A549 (cell line): ENCODE measurements around the gene MCAT. TPM values are rescaled to one million over a fixed set of nuclear protein-coding genes. Genes with fewer than 3 reads are reported as not detected.

Experiments used
- ATAC-seq, 2 experiments: fragments of 200-7000 bp in 1 of 2; fragments of >200 bp in 1 of 2; cut with Nextera tagmentation in 1 of 2; cut with Tn5 transposase in 1 of 2; 3 replicates each; pipeline versions ENCODE4 v1.8.0 to v1.9.1; 2018 to 2020; ENCODE audit warnings: mild to moderate bottlenecking in 1 of 2, moderate library complexity in 1 of 2
- CTCF ChIA-PET: fragments of 300-600 bp; sonication (Branson Sonifier 250); formaldehyde crosslinking; extraction: SDS; loops from one replicate; lab custom pipeline; 2021; ENCODE audit warnings: antibody characterized with exemption, inconsistent platforms; lab: Yijun Ruan, JAX
- POLR2A ChIA-PET: fragments of 350-600 bp; formaldehyde crosslinking; extraction: SDS; loops from one replicate; lab custom pipeline; 2021; ENCODE audit warnings: antibody characterized with exemption, inconsistent platforms; lab: Yijun Ruan, JAX
- DNase-seq, 2 experiments: peaks; one replicate each; pipeline versions ENCODE4 v3.0.0 to v3.0.0-alpha.2; 2011 to 2016; ENCODE audit warnings: low read depth in 1 of 2, low spot score in 1 of 2
- FAIRE-seq: peaks from 2 replicates; lab custom pipeline; 2011; peaks lifted over from hg19 to GRCh38; lab: Jason Lieb, UNC
- H3K27ac ChIP-seq, 2 experiments: fragments of >200 bp; sonication (Bioruptor Twin); formaldehyde crosslinking; 3 replicates each; pipeline ENCODE4 v1.5.1; 2016 to 2017
- H3K4me1 ChIP-seq: fragments of >200 bp; sonication (Bioruptor Twin); formaldehyde crosslinking; 3 replicates; pipeline ENCODE4 v1.6.1; 2016
- H3K4me2 ChIP-seq: fragments of >200 bp; sonication (Bioruptor Twin); formaldehyde crosslinking; 3 replicates; pipeline ENCODE4 v1.6.1; 2016
- H3K4me3 ChIP-seq: fragments of >200 bp; sonication (Bioruptor Twin); formaldehyde crosslinking; 3 replicates; pipeline ENCODE4 v1.5.1; 2016
- H3K9me3 ChIP-seq: fragments of >200 bp; sonication (Bioruptor Twin); formaldehyde crosslinking; 3 replicates; pipeline ENCODE4 v1.6.1; 2016
- EHF ChIP-seq: fragments of 250-450 bp; sonication (Bioruptor Pico); IDR thresholded peaks from 2 replicates; pipeline ENCODE4 v1.5.0; 2020; ENCODE audit warnings: mild to moderate bottlenecking
- EP300 ChIP-seq, 2 experiments: fragments of >200 bp; sonication (Bioruptor Twin); formaldehyde crosslinking; IDR thresholded peaks; 2 replicates in 1 of 2; 3 replicates in 1 of 2; pipeline ENCODE4 v1.6.1; 2016 to 2017
- GATA3 ChIP-seq: IDR thresholded peaks from 2 replicates; pipeline ENCODE4 v1.6.1; 2012; ENCODE audit warnings: borderline replicate concordance
- HDAC2 ChIP-seq: fragments of 200-600 bp; sonication (generic); IDR thresholded peaks from 2 replicates; pipeline ENCODE4 v1.6.1; 2016
- HOXA7 ChIP-seq: fragments of 250-450 bp; sonication (Bioruptor Pico); IDR thresholded peaks from 2 replicates; pipeline ENCODE4 v1.5.0; 2020; ENCODE audit warnings: mild to moderate bottlenecking, moderate library complexity
- HOXB5 ChIP-seq: fragments of 250-450 bp; sonication (Bioruptor Pico); IDR thresholded peaks from 2 replicates; pipeline ENCODE4 v1.5.0; 2020; ENCODE audit warnings: mild to moderate bottlenecking, moderate library complexity
- KDM1A ChIP-seq: fragments of 200-600 bp; sonication (generic); IDR thresholded peaks from 2 replicates; pipeline ENCODE4 v1.6.1; 2016; ENCODE audit warnings: low read depth, mild to moderate bottlenecking
- MYC ChIP-seq: IDR thresholded peaks from 2 replicates; pipeline ENCODE4 v1.6.1; 2012; ENCODE audit warnings: mild to moderate bottlenecking, inconsistent platforms, low read length, improper control_type of control experiment, borderline replicate concordance
- RFX5 ChIP-seq: fragments of 450-650 bp; IDR thresholded peaks from 2 replicates; pipeline ENCODE4 v1.7.1; 2014; ENCODE audit warnings: antibody characterized with exemption, mild to moderate bottlenecking, moderate library complexity
- RNF2 ChIP-seq: fragments of 200-600 bp; sonication (generic); IDR thresholded peaks from 2 replicates; pipeline ENCODE4 v1.6.1; 2016; ENCODE audit warnings: low read depth, mild to moderate bottlenecking, antibody characterized with exemption, moderate library complexity, borderline replicate concordance
- ZFP36 ChIP-seq: fragments of 450-650 bp; IDR thresholded peaks from 2 replicates; pipeline ENCODE4 v1.6.1; 2014; ENCODE audit warnings: borderline replicate concordance; ENCODE audit not compliant: partially characterized antibody
- WGBS: methylation state at CpG from one replicate; pipeline ENCODE4 v1.1.6; 2017; ENCODE audit errors: missing lambda C conversion rate; 5-methylcytosine and 5-hydroxymethylcytosine counted together
- polyA plus RNA-seq, 4 experiments: library from polyadenylated mRNA; depleted of rRNA in 3 of 4; stranded (reverse); fragments of >200 nt; fragmentation: RNase III in 1 of 4; extraction: RNeasy Plus Mini Kit Qiagen cat#74134 plus additional on column Dnase treatment in 1 of 4; gene quantifications; 2 replicates in 3 of 4; 3 replicates in 1 of 4; pipeline ENCODE4 v1.2.3, GENCODE V29; 2011 to 2017
- TF ChIP-seq, protein P1 (sequence below): IDR thresholded peaks from 2 replicates; pipeline ENCODE4 v1.6.1; 2012; ENCODE audit warnings: low read depth, borderline replicate concordance
- TF ChIP-seq, protein P2 (sequence below): IDR thresholded peaks from 2 replicates; pipeline ENCODE4 v1.6.1; 2012
- TF ChIP-seq, protein P3 (sequence below): fragments of 250-450 bp; sonication (Bioruptor Pico); IDR thresholded peaks from 2 replicates; pipeline ENCODE4 v1.5.0; 2021; ENCODE audit warnings: mild to moderate bottlenecking, moderate library complexity, borderline replicate concordance
- TF ChIP-seq, protein P4 (sequence below): fragments of 250-450 bp; sonication (Bioruptor Pico); IDR thresholded peaks from 2 replicates; pipeline ENCODE4 v1.5.0; 2020; ENCODE audit warnings: low read depth, mild to moderate bottlenecking, moderate library complexity
- TF ChIP-seq, protein P5 (sequence below): fragments of 200-600 bp; sonication (generic); IDR thresholded peaks from 2 replicates; pipeline ENCODE4 v1.6.1; 2016; ENCODE audit warnings: antibody characterized with exemption, mild to moderate bottlenecking, moderate library complexity

Gene MCAT
- polyA plus RNA-seq, 2 of the 4 experiments (the other 2 are of a cell fraction) = 11.8 to 15.5 TPM

DNA sequence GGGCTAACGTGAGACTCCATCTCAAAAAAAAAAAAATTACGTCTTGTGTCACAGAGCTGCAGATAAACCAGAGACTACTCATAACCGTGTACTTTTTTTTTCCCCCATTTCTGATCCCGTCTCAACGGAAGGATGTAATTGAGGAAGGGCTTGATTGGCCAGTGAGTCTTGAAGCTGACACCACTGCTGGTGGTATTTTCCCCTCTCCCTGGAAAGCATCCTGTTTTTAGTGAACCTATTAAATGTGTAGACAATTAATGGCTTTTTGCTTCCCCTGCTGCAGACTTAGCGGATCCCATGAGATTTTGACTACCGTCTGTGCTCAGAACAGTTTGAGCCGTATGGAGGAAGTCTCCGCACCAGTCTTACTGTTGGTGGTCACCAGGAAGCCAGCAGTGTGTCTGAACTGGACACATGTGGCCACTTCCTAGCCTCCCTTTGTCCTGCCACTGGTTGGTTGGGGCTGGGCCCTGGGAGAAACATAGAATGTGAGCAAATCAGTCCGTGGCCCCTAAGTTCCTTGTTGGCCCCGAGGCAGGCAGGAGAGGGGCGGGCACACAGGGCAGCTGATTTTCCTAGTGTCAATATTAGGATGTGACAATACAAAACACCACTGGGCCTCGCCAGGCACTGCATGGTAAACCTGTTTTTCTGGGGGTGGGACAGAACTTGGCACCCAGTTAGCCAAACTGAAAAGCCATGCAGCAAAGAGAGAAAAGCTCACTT lies 29.5 kb downstream of the MCAT start:
- CTCF ChIA-PET = interaction anchor here (0.6 kb wide), 2 partner anchors 16 to 713 kb away, joined by 3 to 4 read pairs; no protein-coding TSS in a partner anchor

DNA sequence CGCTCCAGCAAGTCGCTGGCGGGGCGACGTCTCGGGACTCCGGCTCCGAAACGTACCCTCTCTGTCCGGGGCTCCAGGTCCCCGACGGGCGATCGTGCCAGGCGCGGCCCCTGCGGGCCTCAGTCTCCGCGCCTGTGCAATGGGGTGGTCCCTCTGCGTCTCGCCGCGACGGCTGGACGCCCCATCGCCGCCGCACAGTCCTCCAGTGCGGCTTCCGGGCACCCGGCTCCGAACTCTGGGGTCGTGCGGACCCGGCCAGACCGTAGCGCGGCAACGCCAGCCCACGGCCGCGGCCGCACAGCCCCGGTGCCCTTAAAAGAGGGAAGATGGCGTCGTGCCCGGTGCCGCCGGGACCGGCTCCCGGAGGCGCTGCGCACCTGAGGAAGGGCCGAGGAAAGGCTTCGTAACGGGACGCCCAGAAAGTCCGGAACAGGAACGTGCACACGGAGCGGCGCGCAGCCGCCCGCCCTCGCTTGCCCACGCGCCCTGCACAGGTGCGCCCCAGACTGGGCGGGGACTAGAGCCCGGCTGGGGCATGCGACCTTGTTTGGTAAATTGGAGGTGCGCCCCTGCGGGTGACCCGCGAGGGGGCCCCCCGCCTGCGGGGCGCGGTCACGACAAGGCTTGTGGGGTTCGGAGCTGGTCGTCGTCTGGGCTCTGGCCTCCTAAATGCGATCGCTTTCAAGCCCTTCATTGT lies 32.1 kb downstream of the MCAT start:
- H3K9me3 ChIP-seq = no peaks in the 10 kb centered on the region
- ChIA-PET CTCF (interaction anchor here (0.6 to 1.3 kb wide), 3 partner anchors 10 to 838 kb away, joined by 3 read pairs; no protein-coding TSS in a partner anchor), POLR2A (no interaction called here)
- WGBS = 49% methylated on average over 9 of the region's 86 CpGs
- TF ChIP-seq, protein P1, sequence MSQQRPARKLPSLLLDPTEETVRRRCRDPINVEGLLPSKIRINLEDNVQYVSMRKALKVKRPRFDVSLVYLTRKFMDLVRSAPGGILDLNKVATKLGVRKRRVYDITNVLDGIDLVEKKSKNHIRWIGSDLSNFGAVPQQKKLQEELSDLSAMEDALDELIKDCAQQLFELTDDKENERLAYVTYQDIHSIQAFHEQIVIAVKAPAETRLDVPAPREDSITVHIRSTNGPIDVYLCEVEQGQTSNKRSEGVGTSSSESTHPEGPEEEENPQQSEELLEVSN = peak; percentile 54; the same call in 1 of the 2 replicates
- peak; percentile 35; the same call in 1 of the 2 replicates for TF ChIP-seq RNF2
- TF ChIP-seq, protein P2, sequence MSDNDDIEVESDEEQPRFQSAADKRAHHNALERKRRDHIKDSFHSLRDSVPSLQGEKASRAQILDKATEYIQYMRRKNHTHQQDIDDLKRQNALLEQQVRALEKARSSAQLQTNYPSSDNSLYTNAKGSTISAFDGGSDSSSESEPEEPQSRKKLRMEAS = peak; percentile 35; the same call in 1 of the 2 replicates
- peak; percentile 87; the same call in 1 of the 2 replicates for TF ChIP-seq KDM1A
- TF ChIP-seq RFX5 = no peak
- DNase-seq (no peak), FAIRE-seq (no peak), ATAC-seq (peak; percentile 59 to 69)
- peak overlapping the region; percentile 73 for H3K4me3 ChIP-seq
- H3K4me2 ChIP-seq = peak overlapping the region; percentile 93
- H3K27ac ChIP-seq = peak overlapping the region; percentile 58 to 82; a peak in 5 of 6 replicates
- H3K4me1 ChIP-seq = 0 out of 3 replicates have a peak, but pooled peaks cover 2% of the 10 kb centered on the region

More for the DNA sequence above, 29.5 kb downstream of the MCAT start:
- no peak overlapping the region for H3K4me2 ChIP-seq
- no peak overlapping the region for H3K4me3 ChIP-seq
- 87% methylated on average over 13 of the region's 13 CpGs for WGBS
- no peak for FAIRE-seq
- no peak for ATAC-seq
- POLR2A ChIA-PET = no interaction called here
- H3K27ac ChIP-seq = no peak overlapping the region
- H3K9me3 ChIP-seq = no peaks in the 10 kb centered on the region
- DNase-seq = no peak
- TF ChIP-seq, protein P3, sequence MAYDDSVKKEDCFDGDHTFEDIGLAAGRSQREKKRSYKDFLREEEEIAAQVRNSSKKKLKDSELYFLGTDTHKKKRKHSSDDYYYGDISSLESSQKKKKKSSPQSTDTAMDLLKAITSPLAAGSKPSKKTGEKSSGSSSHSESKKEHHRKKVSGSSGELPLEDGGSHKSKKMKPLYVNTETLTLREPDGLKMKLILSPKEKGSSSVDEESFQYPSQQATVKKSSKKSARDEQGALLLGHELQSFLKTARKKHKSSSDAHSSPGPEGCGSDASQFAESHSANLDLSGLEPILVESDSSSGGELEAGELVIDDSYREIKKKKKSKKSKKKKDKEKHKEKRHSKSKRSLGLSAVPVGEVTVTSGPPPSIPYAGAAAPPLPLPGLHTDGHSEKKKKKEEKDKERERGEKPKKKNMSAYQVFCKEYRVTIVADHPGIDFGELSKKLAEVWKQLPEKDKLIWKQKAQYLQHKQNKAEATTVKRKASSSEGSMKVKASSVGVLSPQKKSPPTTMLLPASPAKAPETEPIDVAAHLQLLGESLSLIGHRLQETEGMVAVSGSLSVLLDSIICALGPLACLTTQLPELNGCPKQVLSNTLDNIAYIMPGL = no peak
- no peak for TF ChIP-seq EHF (CRISPR knock-in tag)
- TF ChIP-seq, protein P4, sequence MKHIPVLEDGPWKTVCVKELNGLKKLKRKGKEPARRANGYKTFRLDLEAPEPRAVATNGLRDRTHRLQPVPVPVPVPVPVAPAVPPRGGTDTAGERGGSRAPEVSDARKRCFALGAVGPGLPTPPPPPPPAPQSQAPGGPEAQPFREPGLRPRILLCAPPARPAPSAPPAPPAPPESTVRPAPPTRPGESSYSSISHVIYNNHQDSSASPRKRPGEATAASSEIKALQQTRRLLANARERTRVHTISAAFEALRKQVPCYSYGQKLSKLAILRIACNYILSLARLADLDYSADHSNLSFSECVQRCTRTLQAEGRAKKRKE = no peak
- TF ChIP-seq, protein P1 = no peak
- TF ChIP-seq, protein P5, sequence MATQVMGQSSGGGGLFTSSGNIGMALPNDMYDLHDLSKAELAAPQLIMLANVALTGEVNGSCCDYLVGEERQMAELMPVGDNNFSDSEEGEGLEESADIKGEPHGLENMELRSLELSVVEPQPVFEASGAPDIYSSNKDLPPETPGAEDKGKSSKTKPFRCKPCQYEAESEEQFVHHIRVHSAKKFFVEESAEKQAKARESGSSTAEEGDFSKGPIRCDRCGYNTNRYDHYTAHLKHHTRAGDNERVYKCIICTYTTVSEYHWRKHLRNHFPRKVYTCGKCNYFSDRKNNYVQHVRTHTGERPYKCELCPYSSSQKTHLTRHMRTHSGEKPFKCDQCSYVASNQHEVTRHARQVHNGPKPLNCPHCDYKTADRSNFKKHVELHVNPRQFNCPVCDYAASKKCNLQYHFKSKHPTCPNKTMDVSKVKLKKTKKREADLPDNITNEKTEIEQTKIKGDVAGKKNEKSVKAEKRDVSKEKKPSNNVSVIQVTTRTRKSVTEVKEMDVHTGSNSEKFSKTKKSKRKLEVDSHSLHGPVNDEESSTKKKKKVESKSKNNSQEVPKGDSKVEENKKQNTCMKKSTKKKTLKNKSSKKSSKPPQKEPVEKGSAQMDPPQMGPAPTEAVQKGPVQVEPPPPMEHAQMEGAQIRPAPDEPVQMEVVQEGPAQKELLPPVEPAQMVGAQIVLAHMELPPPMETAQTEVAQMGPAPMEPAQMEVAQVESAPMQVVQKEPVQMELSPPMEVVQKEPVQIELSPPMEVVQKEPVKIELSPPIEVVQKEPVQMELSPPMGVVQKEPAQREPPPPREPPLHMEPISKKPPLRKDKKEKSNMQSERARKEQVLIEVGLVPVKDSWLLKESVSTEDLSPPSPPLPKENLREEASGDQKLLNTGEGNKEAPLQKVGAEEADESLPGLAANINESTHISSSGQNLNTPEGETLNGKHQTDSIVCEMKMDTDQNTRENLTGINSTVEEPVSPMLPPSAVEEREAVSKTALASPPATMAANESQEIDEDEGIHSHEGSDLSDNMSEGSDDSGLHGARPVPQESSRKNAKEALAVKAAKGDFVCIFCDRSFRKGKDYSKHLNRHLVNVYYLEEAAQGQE = no peak
- TF ChIP-seq KDM1A = no peak
- TF ChIP-seq GATA3 = no peak
- no peak for TF ChIP-seq MYC
- no peak for TF ChIP-seq HOXB5 (CRISPR knock-in tag)
- TF ChIP-seq EP300 (IDR thresholded peaks at IDR 0.05) = no peak
- no peak for TF ChIP-seq ZFP36
- no peak for TF ChIP-seq HDAC2
- TF ChIP-seq HOXA7 (CRISPR knock-in tag) = no peak
- 0 out of 3 replicates have a peak, but pooled peaks cover 2% of the 10 kb centered on the region for H3K4me1 ChIP-seq
